A549 (cell line): Measurements from ENCODE around the gene CD164L2.

ENCODE experiments used
- CHD2 ChIP-seq: fragments of 150-350 bp; IDR thresholded peaks from 2 replicates; pipeline ENCODE4 v1.6.1; 2014; ENCODE audit warnings: low read length; ENCODE audit not compliant: partially characterized antibody
- EP300 ChIP-seq, 2 experiments: fragments of >200 bp; sonication (Bioruptor Twin); formaldehyde crosslinking; IDR thresholded peaks; 2 replicates in 1 of 2; 3 replicates in 1 of 2; pipeline ENCODE4 v1.6.1; 2016 to 2017
- ESRRA ChIP-seq: fragments of 150-350 bp; IDR thresholded peaks from 2 replicates; pipeline ENCODE4 v1.6.1; 2014; ENCODE audit warnings: mild to moderate bottlenecking, low read length, borderline replicate concordance
- HOXB5 ChIP-seq: fragments of 250-450 bp; sonication (Bioruptor Pico); IDR thresholded peaks from 2 replicates; pipeline ENCODE4 v1.5.0; 2020; ENCODE audit warnings: mild to moderate bottlenecking, moderate library complexity
- MAFK ChIP-seq: fragments of 450-650 bp; IDR thresholded peaks from 2 replicates; pipeline ENCODE4 v1.6.1; 2014; ENCODE audit not compliant: partially characterized antibody
- MYC ChIP-seq: IDR thresholded peaks from 2 replicates; pipeline ENCODE4 v1.6.1; 2012; ENCODE audit warnings: mild to moderate bottlenecking, inconsistent platforms, low read length, improper control_type of control experiment, borderline replicate concordance
- NFE2L2 ChIP-seq: fragments of 150-350 bp; conservative IDR thresholded peaks from 2 replicates; pipeline ENCODE4 v1.6.1; 2014; ENCODE audit warnings: low read length
- POLR2A ChIP-seq: IDR thresholded peaks from 2 replicates; pipeline ENCODE4 v1.6.1; 2012; ENCODE audit warnings: mild to moderate bottlenecking, low read length
- RAD21 ChIP-seq, 2 experiments: fragments of >200 bp in 1 of 2; sonication (Bioruptor Twin) in 1 of 2; formaldehyde crosslinking in 1 of 2; IDR thresholded peaks in 1 of 2; conservative IDR thresholded peaks in 1 of 2; 2 replicates in 1 of 2; 3 replicates in 1 of 2; pipeline ENCODE4 v1.6.1; 2012 to 2018; ENCODE audit warnings: inconsistent platforms in 1 of 2
- REST ChIP-seq: fragments of 200-600 bp; sonication (generic); IDR thresholded peaks from 2 replicates; pipeline ENCODE4 v1.6.1; 2016; ENCODE audit warnings: antibody characterized with exemption, mild to moderate bottlenecking, moderate library complexity
- ZNF302 ChIP-seq: fragments of 250-450 bp; sonication (Bioruptor Pico); IDR thresholded peaks from 2 replicates; pipeline ENCODE4 v1.9.0; 2021; ENCODE audit warnings: inconsistent platforms, mild to moderate bottlenecking, moderate library complexity
- TF ChIP-seq, protein P1 (sequence below): fragments of >200 bp; sonication (Bioruptor Twin); formaldehyde crosslinking; IDR thresholded peaks from 3 replicates; pipeline ENCODE4 v1.5.1; 2016

DNA sequence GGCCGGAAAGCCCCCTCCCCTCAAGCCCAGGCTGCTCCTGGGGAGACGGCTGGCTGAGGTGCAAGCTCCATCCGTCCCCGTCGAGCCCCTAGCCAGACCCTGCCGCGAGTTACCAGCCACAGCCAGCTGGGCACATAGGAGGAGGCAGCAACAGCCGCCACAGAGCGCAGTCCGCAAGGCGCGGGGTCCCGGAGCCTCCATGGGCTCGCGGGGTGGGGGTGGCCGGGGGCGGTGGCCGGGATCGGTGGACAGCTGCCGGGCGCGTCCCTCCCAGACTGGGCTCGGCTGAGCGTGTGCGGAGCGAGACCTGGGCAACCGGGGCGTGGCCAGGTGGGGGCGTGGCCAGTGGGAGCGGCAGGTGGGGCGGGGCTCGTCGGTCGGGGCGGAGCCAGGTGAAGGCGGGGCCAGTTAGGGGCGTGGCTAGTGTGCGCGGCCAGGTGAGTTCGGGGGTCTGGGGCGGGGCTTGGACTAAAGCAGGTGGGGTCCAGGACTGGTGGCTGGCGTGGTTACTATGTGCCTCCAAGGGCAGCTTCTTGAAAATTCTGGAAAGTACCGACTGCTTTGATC is at the start of gene CD164L2:
- TF ChIP-seq MYC = no peak
- TF ChIP-seq, protein P1, sequence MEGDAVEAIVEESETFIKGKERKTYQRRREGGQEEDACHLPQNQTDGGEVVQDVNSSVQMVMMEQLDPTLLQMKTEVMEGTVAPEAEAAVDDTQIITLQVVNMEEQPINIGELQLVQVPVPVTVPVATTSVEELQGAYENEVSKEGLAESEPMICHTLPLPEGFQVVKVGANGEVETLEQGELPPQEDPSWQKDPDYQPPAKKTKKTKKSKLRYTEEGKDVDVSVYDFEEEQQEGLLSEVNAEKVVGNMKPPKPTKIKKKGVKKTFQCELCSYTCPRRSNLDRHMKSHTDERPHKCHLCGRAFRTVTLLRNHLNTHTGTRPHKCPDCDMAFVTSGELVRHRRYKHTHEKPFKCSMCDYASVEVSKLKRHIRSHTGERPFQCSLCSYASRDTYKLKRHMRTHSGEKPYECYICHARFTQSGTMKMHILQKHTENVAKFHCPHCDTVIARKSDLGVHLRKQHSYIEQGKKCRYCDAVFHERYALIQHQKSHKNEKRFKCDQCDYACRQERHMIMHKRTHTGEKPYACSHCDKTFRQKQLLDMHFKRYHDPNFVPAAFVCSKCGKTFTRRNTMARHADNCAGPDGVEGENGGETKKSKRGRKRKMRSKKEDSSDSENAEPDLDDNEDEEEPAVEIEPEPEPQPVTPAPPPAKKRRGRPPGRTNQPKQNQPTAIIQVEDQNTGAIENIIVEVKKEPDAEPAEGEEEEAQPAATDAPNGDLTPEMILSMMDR = no peak
- TF ChIP-seq ESRRA = no peak
- TF ChIP-seq CHD2 = no peak
- TF ChIP-seq RAD21 (conservative IDR thresholded peaks at IDR 0.05 in 1 of 2, IDR thresholded peaks at IDR 0.05 in 1 of 2) = no peak
- no peak for TF ChIP-seq MAFK
- TF ChIP-seq POLR2A = no peak
- no peak for TF ChIP-seq HOXB5 (CRISPR knock-in tag)
- no peak for TF ChIP-seq EP300 (IDR thresholded peaks at IDR 0.05)
- no peak for TF ChIP-seq ZNF302
- no peak for TF ChIP-seq REST
- TF ChIP-seq NFE2L2 = no peak
